AG09309 (cell line): ENCODE data around the gene IAH1.

Experiments
- DNase-seq: peaks from one replicate; pipeline ENCODE4 v3.0.0-alpha.2; 2010; ENCODE audit warnings: low read depth
- H3K4me3 ChIP-seq: 2 replicates; pipeline ENCODE4 v1.5.1; 2011; ENCODE audit warnings: mild to moderate bottlenecking, low read depth, low read length, moderate library complexity; ENCODE audit not compliant: control insufficient read depth
- CTCF ChIP-seq: IDR thresholded peaks from 2 replicates; pipeline ENCODE4 v1.5.1; 2011; ENCODE audit warnings: mild to moderate bottlenecking, low read depth, low read length, inconsistent platforms; ENCODE audit not compliant: insufficient read depth, control insufficient read depth; ENCODE audit errors: missing control alignments

IAH1 gene

DNA sequence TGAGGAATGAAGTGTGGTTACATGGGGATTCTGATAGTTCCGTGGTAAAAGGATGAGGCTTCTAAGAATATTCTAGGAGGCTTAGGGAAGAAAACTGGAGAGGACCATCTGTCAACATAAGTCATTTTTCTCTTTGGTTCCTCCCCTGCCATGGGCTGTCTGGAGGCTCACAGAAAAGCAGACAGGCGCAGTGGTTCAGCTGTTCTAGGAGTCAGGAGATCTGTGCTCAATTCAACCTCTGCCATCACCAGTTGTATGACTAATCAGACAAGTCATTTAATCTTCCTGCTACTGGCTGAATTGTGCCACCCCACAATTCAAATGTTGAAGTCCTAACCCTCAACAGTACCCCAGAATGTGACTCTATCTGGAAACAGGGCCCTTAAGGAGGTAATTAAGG is 44.9 kb downstream of the IAH1 start:
- no peak overlapping the region for H3K4me3 ChIP-seq
- DNase-seq, result no peak
- TF ChIP-seq CTCF, result no peak

DNA sequence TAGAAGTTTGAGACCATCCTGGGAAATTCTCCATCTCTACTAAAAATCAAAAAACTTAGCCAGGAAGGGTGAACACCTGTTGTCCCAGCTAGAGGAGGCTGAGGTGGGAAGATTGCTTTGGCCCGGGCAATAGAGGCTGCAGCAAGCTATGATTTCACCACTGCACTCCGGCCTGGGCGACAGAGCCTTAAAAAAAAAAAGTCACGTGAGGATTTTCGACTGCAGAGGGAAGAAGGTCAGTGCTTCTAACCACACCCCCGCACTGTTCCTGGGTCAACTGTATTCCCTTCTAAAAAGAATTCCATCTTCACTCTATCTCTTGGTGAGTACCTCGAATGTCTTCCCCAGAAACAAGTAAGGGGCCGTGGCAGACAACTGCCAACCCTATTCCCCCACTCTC is 49.9 kb downstream of the IAH1 start:
- H3K4me3 ChIP-seq, result no peak overlapping the region
- no peak for DNase-seq
- TF ChIP-seq CTCF, result no peak

GRCh38 chr2:9525266-9525665 is 50.9 kb downstream of the IAH1 start:
- DNase-seq, result no peak
- no peak overlapping the region for H3K4me3 ChIP-seq
- no peak for TF ChIP-seq CTCF

DNA sequence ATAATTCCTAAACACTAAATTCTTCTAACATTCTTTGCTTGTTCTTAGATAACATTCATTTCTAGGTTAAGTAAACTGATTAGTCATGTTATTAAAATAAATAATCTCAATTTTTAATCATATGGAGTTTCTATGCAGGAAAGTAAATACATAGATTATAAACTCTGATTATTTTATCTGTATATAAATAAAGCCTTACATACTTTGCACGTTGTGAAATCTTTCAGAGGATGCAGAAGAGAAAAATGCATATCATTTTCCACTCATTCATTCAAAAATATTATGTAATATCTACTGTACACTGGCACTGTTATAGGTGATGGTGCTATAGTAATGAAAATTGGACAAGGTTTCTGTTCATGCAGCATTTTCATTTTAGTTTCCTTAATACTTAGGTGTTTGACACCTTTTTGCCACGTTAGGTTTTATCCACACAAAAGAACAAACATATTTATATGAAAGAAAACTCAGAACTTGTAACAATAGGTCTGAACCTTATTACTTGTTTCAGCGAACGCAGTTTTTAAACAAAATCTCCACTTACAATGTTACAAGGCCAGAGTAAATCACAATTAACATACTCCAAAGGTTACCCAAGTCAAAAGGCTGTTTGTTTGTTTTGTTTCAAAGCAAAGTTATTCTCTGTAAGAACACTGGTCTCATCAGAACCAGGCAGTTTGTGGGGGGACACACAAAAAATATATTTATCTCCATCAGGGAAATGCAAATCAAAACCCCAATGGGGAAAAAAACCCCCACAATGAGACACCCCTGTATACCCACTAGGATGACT is 53.8 kb downstream of the IAH1 start:
- no peak for DNase-seq
- no peak overlapping the region for H3K4me3 ChIP-seq
- TF ChIP-seq CTCF, result no peak

- TF ChIP-seq CTCF, result no peak
- no peak for DNase-seq
Measured at GRCh38 chr2:9532421-9532820, 58.1 kb downstream of the IAH1 start.

DNA sequence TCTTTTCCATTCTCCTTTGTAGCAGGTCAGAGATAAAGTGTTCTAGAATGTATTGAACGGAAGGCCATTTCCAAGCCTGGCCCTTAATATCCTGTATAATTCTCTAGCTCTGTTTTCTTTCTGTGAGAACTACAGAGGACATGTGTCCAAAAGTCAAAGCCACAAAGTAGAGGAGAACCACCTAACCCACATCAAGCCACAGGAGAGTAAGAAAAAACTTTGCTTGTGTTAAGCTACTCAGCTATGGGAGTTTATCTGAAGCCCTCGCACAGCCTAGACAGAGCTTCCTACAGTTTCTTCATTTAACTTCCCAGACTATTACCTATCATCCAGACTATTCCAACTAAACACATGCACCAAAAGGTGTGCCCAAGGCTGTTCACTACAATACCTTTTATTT is 59.3 kb downstream of the IAH1 start:
- H3K4me3 ChIP-seq, result no peak overlapping the region
- DNase-seq, result no peak
- TF ChIP-seq CTCF, result no peak

More at GRCh38 chr2:9532421-9532820, 58.1 kb downstream of the IAH1 start:
- no peak overlapping the region for H3K4me3 ChIP-seq
